Subcutaneous abdominal adipose tissue (tissue), 5 donors: Measurements from ENCODE around the gene ANKRD27.
A peak's percentile ranks its signal among the peaks of the same experiment; 100 is the strongest.
"Not testable (repeated sequence)": the region's sequence is repeated elsewhere in the genome, so short reads cannot be mapped to it uniquely, and the experiment has no call there.

Experiments used
- H3K27ac ChIP-seq: one replicate; pipeline ENCODE4 v1.7.0; 2013; ENCODE audit warnings: low read depth, mild to moderate bottlenecking, inconsistent platforms, low read length, moderate library complexity
- H3K27me3 ChIP-seq, 5 donors: one replicate each; pipeline ENCODE4 v1.7.0; 2013; ENCODE audit warnings: low read length in 5 of 5, inconsistent platforms in 1 of 5; ENCODE audit not compliant: control insufficient read depth in 5 of 5, insufficient read depth in 4 of 5
- H3K36me3 ChIP-seq, 5 donors: one replicate each; pipeline ENCODE4 v1.7.0; 2013; ENCODE audit warnings: low read length in 5 of 5; ENCODE audit not compliant: control insufficient read depth in 5 of 5, insufficient read depth in 5 of 5
- H3K4me1 ChIP-seq, 5 donors: one replicate each; pipeline ENCODE4 v1.7.0; 2013; ENCODE audit warnings: low read length in 5 of 5, mild to moderate bottlenecking in 3 of 5, moderate library complexity in 1 of 5; ENCODE audit not compliant: control insufficient read depth in 5 of 5, insufficient read depth in 5 of 5
- H3K4me3 ChIP-seq, 5 donors: one replicate each; pipeline ENCODE4 v1.7.0; 2013; ENCODE audit warnings: low read length in 5 of 5, low read depth in 1 of 5
- H3K9ac ChIP-seq, 5 donors: one replicate each; pipeline ENCODE4 v1.7.0; 2013; ENCODE audit warnings: low read length in 5 of 5, mild to moderate bottlenecking in 4 of 5, moderate library complexity in 3 of 5
- H3K9me3 ChIP-seq, 5 donors: one replicate each; pipeline ENCODE4 v1.7.0; 2013; ENCODE audit warnings: low read length in 5 of 5; ENCODE audit not compliant: control insufficient read depth in 5 of 5
- donor health status: healthy.
- donor health status: healthy.
- donor health status: healthy.
- donor health status: healthy.
- donor health status: healthy.

Gene ANKRD27

DNA sequence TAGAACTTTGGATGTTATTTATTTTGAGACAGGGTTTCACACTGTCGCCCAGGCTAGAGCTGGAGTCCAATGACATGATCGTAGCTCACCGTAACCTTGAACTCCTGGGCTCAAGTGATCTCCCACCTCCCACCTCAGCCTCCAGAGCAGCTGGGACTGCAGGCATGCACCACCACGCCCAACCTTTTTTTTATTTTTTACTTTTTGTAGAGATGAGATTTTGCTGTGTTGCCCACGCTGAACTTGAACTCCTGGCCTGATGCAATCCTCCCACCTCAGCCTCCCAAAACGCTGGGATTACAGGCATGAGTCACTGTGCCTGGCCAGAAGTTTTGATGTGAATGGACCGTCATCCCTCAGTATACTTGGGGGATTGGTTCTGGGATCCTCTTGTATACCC is 13.7 kb downstream of the ANKRD27 start:
- H3K27me3 ChIP-seq, result no peaks in the 10 kb centered on the region
- H3K27ac ChIP-seq, result no peak overlapping the region
- peaks cover 0 to 12% (median 0%) of the 10 kb centered on the region in 5 donors for H3K4me1 ChIP-seq
- H3K36me3 ChIP-seq, result peaks cover 0 to 16% (median 10%) of the 10 kb centered on the region in 5 donors
- H3K9ac ChIP-seq, result no peak overlapping the region
- H3K4me3 ChIP-seq, result no peak overlapping the region
- no peaks in the 10 kb centered on the region for H3K9me3 ChIP-seq

DNA sequence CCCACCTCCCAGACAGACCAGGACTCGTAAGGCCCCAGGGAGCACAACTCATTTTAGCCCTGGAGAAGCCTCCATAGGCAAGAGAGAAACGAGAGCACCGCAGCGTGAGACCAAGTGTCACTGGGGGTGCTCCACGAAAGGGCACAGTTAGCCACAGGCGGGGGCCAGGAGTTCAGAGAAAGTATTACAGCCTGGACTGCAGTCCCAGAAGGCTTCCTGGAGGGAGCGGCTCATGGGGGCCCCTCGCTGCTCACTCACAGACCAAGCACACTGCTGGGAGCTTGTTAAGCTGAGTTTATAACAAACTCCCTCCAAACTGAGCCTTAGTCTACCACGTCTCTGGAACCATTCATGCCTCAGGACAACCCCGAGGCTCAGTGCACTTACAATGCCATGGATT is 16.5 kb downstream of the ANKRD27 start:
- Histone ChIP-seq H3K9me3 (no peaks in the 10 kb centered on the region), H3K36me3 (peaks cover 0 to 35% (median 23%) of the 10 kb centered on the region in 5 donors), H3K4me1 (peaks cover 0 to 12% (median 0%) of the 10 kb centered on the region in 5 donors), H3K27me3 (no peaks in the 10 kb centered on the region), H3K27ac (no peak overlapping the region), H3K9ac (no peak overlapping the region), H3K4me3 (no peak overlapping the region)

DNA sequence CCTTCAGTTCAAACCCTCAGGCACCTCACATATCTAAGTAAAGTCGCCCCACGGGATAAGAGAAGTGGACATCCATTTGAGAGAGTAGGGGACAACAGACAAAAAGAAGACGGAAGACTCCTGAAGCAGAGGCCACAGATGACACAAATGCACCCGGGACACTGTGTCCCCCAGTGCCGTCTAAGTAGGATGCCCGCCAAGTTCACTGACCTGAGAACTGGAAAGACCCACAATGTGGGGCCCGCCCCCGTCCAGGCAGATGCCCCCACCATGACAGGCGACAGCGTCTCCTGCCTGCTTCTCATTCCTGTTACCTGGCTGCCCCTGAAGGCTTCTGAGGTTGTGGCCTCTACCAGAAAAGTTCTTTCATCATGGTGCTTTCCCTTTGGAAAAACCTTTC is 16.9 kb downstream of the ANKRD27 start:
- Histone ChIP-seq H3K27me3 (no peaks in the 10 kb centered on the region), H3K36me3 (peaks cover 0 to 35% (median 23%) of the 10 kb centered on the region in 5 donors)

DNA sequence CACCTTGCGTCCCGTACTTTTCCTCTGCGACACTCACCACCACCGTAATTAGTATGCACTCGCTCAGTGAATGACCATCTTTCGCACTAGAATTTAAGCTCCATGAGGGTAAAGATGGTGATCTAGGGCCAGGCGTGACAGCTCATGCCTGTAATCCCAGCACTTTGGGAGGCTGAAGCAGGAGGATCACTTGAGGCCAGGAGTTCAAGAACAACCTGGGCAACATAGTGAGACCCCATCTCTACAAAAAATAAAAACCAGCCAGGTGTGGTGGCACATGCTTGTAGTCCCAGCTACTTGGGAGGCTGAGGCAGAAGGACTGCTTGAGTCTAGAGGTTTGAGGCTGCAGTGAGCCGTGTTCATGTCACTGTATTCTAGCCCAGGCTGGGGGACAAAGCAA is 18.6 kb downstream of the ANKRD27 start:
- H3K9me3 ChIP-seq, H3K4me3 ChIP-seq, H3K27ac ChIP-seq, H3K9ac ChIP-seq, H3K27me3 ChIP-seq: not testable (repeated sequence)
- H3K36me3 ChIP-seq, result peaks cover 0 to 35% (median 23%) of the 10 kb centered on the region in 5 donors
- peaks cover 0 to 25% (median 20%) of the 10 kb centered on the region in 5 donors for H3K4me1 ChIP-seq

More for the DNA sequence above, 16.9 kb downstream of the ANKRD27 start:
- no peaks in the 10 kb centered on the region for H3K9me3 ChIP-seq
- no peak overlapping the region for H3K4me3 ChIP-seq
- no peak overlapping the region for H3K9ac ChIP-seq
- H3K27ac ChIP-seq, result no peak overlapping the region
- peaks cover 0 to 15% (median 3%) of the 10 kb centered on the region in 5 donors for H3K4me1 ChIP-seq

DNA sequence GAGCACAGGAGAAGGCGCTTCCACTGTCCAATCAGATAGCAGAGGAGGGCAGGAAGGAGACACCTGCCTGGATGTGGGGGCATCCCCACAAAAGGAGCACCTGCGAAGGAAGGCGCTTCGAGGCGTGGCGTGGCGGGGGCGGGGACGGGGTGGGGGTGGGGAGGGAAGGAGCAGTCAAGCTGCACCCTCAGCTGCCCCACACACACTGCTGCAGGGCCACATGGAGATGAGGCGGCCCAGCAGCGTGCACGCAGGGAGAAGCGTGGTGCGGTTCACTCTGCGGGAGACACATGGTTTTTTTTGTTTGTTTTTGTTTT is 21.4 kb downstream of the ANKRD27 start:
- Histone ChIP-seq H3K9ac (no peak overlapping the region), H3K27me3 (no peaks in the 10 kb centered on the region), H3K4me1 (peaks cover 0 to 26% (median 24%) of the 10 kb centered on the region in 5 donors), H3K4me3 (no peak overlapping the region), H3K9me3 (no peaks in the 10 kb centered on the region), H3K27ac (peak overlapping the region; percentile 40), H3K36me3 (peaks cover 0 to 42% (median 29%) of the 10 kb centered on the region in 5 donors)

DNA sequence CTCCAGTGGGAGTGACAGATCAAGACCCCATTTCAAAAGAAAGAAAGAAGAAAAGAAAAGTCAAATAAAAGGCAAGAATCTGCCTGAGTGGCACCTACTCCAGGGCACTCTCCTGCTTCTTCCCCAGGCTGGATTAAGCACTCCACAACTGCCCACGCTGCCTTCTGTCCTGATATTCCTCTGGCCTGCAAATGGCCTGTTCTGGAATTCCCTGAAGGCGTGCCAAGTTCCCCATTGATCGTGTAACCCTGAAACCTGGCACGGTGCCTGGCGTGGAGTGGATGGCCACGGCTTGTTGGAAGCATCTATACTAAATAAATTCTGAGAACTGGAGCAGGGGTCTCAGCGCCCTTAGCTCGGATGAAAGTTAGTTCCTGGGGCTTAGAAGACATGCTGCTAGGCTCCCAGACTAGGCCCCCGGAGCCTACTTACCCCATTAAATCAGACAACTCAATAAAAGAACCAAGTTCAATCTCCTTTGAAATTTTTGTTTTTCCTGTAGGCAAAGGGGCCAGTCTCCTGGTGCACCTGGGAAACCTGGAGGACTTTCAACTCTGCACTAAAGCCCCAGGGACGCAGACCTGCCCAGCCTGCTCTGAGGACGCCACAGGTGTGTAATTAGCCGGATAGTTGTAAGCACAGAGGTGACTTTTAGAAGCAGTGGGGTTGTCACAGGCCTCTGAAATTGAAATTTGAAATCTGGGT is 21.9 kb downstream of the ANKRD27 start:
- peaks cover 0 to 41% (median 25%) of the 10 kb centered on the region in 5 donors for H3K36me3 ChIP-seq
- peaks cover 0 to 29% (median 26%) of the 10 kb centered on the region in 5 donors for H3K4me1 ChIP-seq
- no peak overlapping the region for H3K4me3 ChIP-seq
- peak overlapping the region; percentile 60 for H3K27ac ChIP-seq
- H3K27me3 ChIP-seq, result no peaks in the 10 kb centered on the region
- no peaks in the 10 kb centered on the region for H3K9me3 ChIP-seq
- no peak overlapping the region for H3K9ac ChIP-seq

DNA sequence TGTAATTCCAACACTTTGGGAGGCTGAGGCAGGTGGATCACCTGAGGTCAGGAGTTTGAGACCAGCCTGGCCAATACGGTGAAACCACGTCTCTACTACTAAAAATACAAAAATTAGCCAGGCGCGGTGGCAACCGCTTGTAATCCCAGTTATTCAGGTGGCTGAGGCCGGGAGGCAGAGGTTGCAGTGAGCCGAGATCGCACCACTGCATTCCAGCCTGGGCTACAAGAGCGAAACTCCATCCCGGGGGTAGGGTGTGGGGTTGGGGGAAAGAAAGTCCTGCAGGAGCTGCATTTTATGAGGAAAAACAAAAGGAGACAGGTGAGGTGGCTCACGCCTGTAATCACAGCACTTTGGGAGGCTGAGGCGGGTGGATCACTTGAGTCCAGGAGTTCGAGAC is 22.6 kb downstream of the ANKRD27 start:
- not testable (repeated sequence) for H3K4me3 ChIP-seq, H3K9me3 ChIP-seq, H3K9ac ChIP-seq, H3K27me3 ChIP-seq
- peaks cover 0 to 42% (median 27%) of the 10 kb centered on the region in 5 donors for H3K36me3 ChIP-seq
- peak overlapping the region; percentile 60 for H3K27ac ChIP-seq
- H3K4me1 ChIP-seq, result peaks cover 0 to 32% (median 29%) of the 10 kb centered on the region in 5 donors

DNA sequence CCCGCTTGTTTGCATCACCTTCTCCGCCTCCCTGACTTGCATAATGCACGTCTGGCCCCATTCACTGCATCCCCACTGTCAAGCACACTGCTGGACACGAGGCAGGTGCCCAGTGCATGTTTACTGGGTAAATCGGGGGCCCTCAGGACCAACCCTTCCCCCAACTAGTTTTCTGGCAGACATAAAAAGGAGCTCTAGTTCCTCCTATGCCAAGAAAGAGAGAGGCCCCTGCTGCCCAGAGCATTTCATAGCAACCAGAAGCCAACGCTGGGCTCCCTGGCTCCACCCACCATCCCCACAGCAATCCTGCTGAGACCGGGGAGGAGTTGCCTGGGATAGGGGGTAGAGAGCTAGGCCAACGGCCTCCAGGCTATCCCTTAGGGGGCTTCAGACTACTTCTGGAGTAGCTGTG is 23.2 kb downstream of the ANKRD27 start:
- Histone ChIP-seq H3K4me3 (no peak overlapping the region), H3K4me1 (peaks cover 0 to 32% (median 29%) of the 10 kb centered on the region in 5 donors), H3K36me3 (peaks cover 0 to 48% (median 32%) of the 10 kb centered on the region in 5 donors), H3K9ac (no peak overlapping the region), H3K27ac (peak overlapping the region; percentile 60), H3K27me3 (no peaks in the 10 kb centered on the region), H3K9me3 (no peaks in the 10 kb centered on the region)

DNA sequence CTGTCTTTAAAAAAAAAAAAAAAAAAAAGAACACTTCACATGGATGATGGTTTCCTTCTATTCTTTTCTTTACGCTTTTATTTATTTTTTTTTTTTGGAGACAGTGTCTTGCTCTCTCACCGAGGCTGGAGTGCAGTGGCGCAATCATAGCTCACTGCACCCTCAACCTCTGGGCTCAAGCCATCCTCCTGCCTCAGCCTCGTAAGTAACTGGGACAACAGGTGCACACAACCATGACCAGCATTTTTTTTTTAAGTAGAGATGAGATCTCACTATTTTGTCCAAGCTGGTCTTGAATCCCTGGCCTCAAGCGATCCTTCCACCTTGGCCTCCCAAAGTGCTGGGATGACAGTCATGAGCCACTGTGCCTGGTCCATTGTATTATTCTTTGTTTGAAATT is 24.3 kb downstream of the ANKRD27 start:
- no peak overlapping the region for H3K4me3 ChIP-seq
- H3K4me1 ChIP-seq, result peaks cover 0 to 32% (median 29%) of the 10 kb centered on the region in 5 donors
- peaks cover 0 to 48% (median 37%) of the 10 kb centered on the region in 5 donors for H3K36me3 ChIP-seq
- H3K27me3 ChIP-seq, result no peaks in the 10 kb centered on the region
- peak overlapping the region; percentile 37 for H3K27ac ChIP-seq
- no peaks in the 10 kb centered on the region for H3K9me3 ChIP-seq
- H3K9ac ChIP-seq, result no peak overlapping the region

DNA sequence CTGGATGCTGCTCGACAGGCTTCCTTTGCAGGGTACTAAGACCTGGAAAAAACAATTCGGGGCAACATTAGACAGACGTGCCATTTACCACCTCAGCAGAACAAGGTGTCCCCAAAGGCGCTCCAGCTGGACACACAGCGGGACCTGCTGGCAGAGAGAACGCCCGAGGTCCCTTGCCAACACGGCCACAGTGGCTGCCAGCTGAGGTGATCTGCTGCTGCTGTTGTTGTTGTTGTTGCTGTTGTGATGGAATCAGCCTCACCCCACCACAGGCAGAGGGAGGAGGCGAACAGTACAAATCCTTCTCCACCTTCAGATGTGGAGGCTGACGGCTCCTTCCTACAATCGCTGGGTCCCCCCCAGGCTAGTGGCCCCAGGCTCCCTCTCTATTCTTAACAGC is 25.2 kb downstream of the ANKRD27 start:
- no peaks in the 10 kb centered on the region for H3K27me3 ChIP-seq
- peaks cover 0 to 41% (median 29%) of the 10 kb centered on the region in 5 donors for H3K36me3 ChIP-seq
- no peak overlapping the region for H3K4me3 ChIP-seq
- no peaks in the 10 kb centered on the region for H3K9me3 ChIP-seq
- H3K4me1 ChIP-seq, result peaks cover 0 to 32% (median 29%) of the 10 kb centered on the region in 5 donors
- H3K9ac ChIP-seq, result no peak overlapping the region
- H3K27ac ChIP-seq, result no peak overlapping the region
